Calu3 (cell line): ENCODE measurements around the gene FERMT2. TPM values are rescaled to one million over a fixed set of nuclear protein-coding genes. Genes with fewer than 3 reads are reported as not detected.
A peak's percentile ranks its signal among the peaks of the same experiment; 100 is the strongest.
"Not testable (repeated sequence)": the region's sequence is repeated elsewhere in the genome, so short reads cannot be mapped to it uniquely, and the experiment has no call there.

Experiments used
- BruUV-seq: library from RNA; stranded (reverse); fragments of 400-500 nt; replicated peaks from 2 replicates; lab custom pipeline; 2021; lab: Mats Ljungman, UMichigan
- CTCF ChIA-PET: fragments of 300-600 bp; sonication (Branson Sonifier 250); formaldehyde crosslinking; loops from one replicate; lab custom pipeline; 2022; ENCODE audit warnings: antibody characterized with exemption; lab: Charles Lee
- DNase-seq: peaks from one replicate; pipeline ENCODE4 v3.0.0; 2022
- H3K27ac Mint-ChIP-seq: one replicate; pipeline ENCODE4 v1.8.0; 2022; ENCODE audit warnings: mixed read lengths; ENCODE audit not compliant: unreplicated experiment
- H3K27me3 Mint-ChIP-seq: one replicate; pipeline ENCODE4 v1.8.0; 2022; ENCODE audit warnings: mixed read lengths; ENCODE audit not compliant: unreplicated experiment
- H3K36me3 Mint-ChIP-seq: one replicate; pipeline ENCODE4 v1.8.0; 2022; ENCODE audit warnings: mild to moderate bottlenecking, moderate library complexity, mixed read lengths; ENCODE audit not compliant: insufficient read depth, unreplicated experiment
- H3K4me1 Mint-ChIP-seq: one replicate; pipeline ENCODE4 v1.8.0; 2022; ENCODE audit warnings: mild to moderate bottlenecking, low read depth, mixed read lengths; ENCODE audit not compliant: unreplicated experiment
- H3K4me3 Mint-ChIP-seq: one replicate; pipeline ENCODE4 v1.8.0; 2022; ENCODE audit warnings: mild to moderate bottlenecking, low read depth, moderate library complexity, mixed read lengths; ENCODE audit not compliant: unreplicated experiment
- H3K9me3 Mint-ChIP-seq: one replicate; pipeline ENCODE4 v1.8.0; 2022; ENCODE audit warnings: low read depth, mixed read lengths; ENCODE audit not compliant: unreplicated experiment
- CTCF ChIP-seq: fragments of 200-600 bp; IDR thresholded peaks from one replicate; pipeline ENCODE4 v1.8.0; 2022; ENCODE audit warnings: antibody characterized with exemption; ENCODE audit not compliant: unreplicated experiment
- intact Hi-C: fragments of 100-400 bp; cut with micrococcal nuclease; formaldehyde crosslinking; loops from one replicate; pipeline ENCODE4 v1.10.0; 2022; ENCODE audit not compliant: unreplicated experiment
- total RNA-seq: library from RNA; stranded (reverse); gene quantifications from 2 replicates; pipeline ENCODE4 v1.2.3, GENCODE V29; 2022

FERMT2 gene
- total RNA-seq, 1 experiment from 2014 or later = 21.0 TPM

GRCh38 chr14:52926953-52927352 is 23.9 kb downstream of the FERMT2 start:
- Mint-ChIP-seq H3K4me3 (no peak overlapping the region), H3K36me3 (peaks cover 6% of the 10 kb centered on the region), H3K27ac (no peak overlapping the region), H3K27me3 (no peaks in the 10 kb centered on the region), H3K4me1 (peaks cover 60% of the 10 kb centered on the region), H3K9me3 (no peaks in the 10 kb centered on the region)
- intact Hi-C loops = no loop called here
- BruUV-seq = no TSS peak
- TF ChIP-seq CTCF = no peak
- DNase-seq = no peak
- CTCF ChIA-PET = interaction anchor here (0.5 kb wide), 1 partner anchor 172 kb away, joined by 7 read pairs; no protein-coding TSS in a partner anchor

- CTCF ChIA-PET = no interaction called here
- no TSS peak for BruUV-seq
- Mint-ChIP-seq H3K27ac (no peak overlapping the region), H3K9me3 (no peaks in the 10 kb centered on the region), H3K4me1 (peaks cover 67% of the 10 kb centered on the region), H3K36me3 (peaks cover 16% of the 10 kb centered on the region), H3K4me3 (no peak overlapping the region), H3K27me3 (no peaks in the 10 kb centered on the region)
- intact Hi-C loops = no loop called here
- no peak for TF ChIP-seq CTCF
- no peak for DNase-seq
Measured at GRCh38 chr14:52923902-52924575, 26.8 kb downstream of the FERMT2 start.

GRCh38 chr14:52922656-52923055 is 28.2 kb downstream of the FERMT2 start:
- Mint-ChIP-seq H3K4me1 (peaks cover 65% of the 10 kb centered on the region), H3K4me3 (no peak overlapping the region), H3K27me3 (no peaks in the 10 kb centered on the region), H3K27ac (no peak overlapping the region), H3K9me3 (no peaks in the 10 kb centered on the region), H3K36me3 (peaks cover 16% of the 10 kb centered on the region)
- TF ChIP-seq CTCF = no peak
- intact Hi-C loops = no loop called here
- BruUV-seq = no TSS peak
- no peak for DNase-seq
- CTCF ChIA-PET = interaction anchor here (1.0 kb wide), 1 partner anchor 31 kb away, joined by 3 read pairs; no protein-coding TSS in a partner anchor

GRCh38 chr14:52922059-52922458 is 28.8 kb downstream of the FERMT2 start:
- Mint-ChIP-seq H3K27ac (no peak overlapping the region), H3K4me1 (peaks cover 67% of the 10 kb centered on the region), H3K4me3 (no peak overlapping the region), H3K36me3 (peaks cover 16% of the 10 kb centered on the region), H3K27me3 (no peaks in the 10 kb centered on the region), H3K9me3 (no peaks in the 10 kb centered on the region)
- CTCF ChIA-PET = interaction anchor here (0.7 to 1.0 kb wide), 2 partner anchors 29 to 30 kb away, joined by 3 read pairs; partner anchors contain the start of gene FERMT2
- no peak for DNase-seq
- no TSS peak for BruUV-seq
- TF ChIP-seq CTCF = no peak
- intact Hi-C loops = no loop called here

GRCh38 chr14:52920411-52920810 is 30.4 kb downstream of the FERMT2 start:
- peak overlapping the region; percentile 98 for H3K27ac Mint-ChIP-seq
- CTCF ChIA-PET = interaction anchor here (1.0 to 1.6 kb wide), 2 partner anchors 11 to 14 kb away, joined by 3 to 5 read pairs; no protein-coding TSS in a partner anchor
- not testable (repeated sequence) for BruUV-seq

More at GRCh38 chr14:52920411-52920810, 30.4 kb downstream of the FERMT2 start:
- Mint-ChIP-seq H3K4me1 (peaks cover 55% of the 10 kb centered on the region), H3K36me3 (peaks cover 10% of the 10 kb centered on the region)
- H3K27me3 Mint-ChIP-seq, DNase-seq, H3K4me3 Mint-ChIP-seq, H3K9me3 Mint-ChIP-seq: not testable (repeated sequence)
- intact Hi-C loops = loop anchor here (2.0 kb wide), 1 partner anchor 28 kb away; no protein-coding TSS in a partner anchor
